Adrenal gland (tissue), 5 donors: Measurements from ENCODE around the gene PRPF38A.

ENCODE experiments used
- POLR2A ChIP-seq, 2 donors: fragments of 450-650 bp; IDR thresholded peaks; one replicate each; pipeline ENCODE4 v1.6.1; 2017; ENCODE audit warnings: antibody characterized with exemption in 2 of 2, mild to moderate bottlenecking in 2 of 2, moderate library complexity in 1 of 2
- TF ChIP-seq, protein P1 (sequence below), 6 experiments: fragments of 450-650 bp in 4 of 6; fragments of 200-600 bp in 2 of 6; sonication (generic) in 1 of 6; IDR thresholded peaks; 1 replicate in 5 of 6; 2 replicates in 1 of 6; pipeline versions ENCODE4 v1.5.1 to v1.8.0; 2016 to 2021; ENCODE audit warnings: antibody characterized with exemption in 6 of 6, mild to moderate bottlenecking in 2 of 6, moderate library complexity in 1 of 6
- donor health status: DM: no; HTN: no; CAD: no.

GRCh38 chr1:52399629-52400028 is 4.8 kb upstream of the PRPF38A start:
- TF ChIP-seq, protein P1, sequence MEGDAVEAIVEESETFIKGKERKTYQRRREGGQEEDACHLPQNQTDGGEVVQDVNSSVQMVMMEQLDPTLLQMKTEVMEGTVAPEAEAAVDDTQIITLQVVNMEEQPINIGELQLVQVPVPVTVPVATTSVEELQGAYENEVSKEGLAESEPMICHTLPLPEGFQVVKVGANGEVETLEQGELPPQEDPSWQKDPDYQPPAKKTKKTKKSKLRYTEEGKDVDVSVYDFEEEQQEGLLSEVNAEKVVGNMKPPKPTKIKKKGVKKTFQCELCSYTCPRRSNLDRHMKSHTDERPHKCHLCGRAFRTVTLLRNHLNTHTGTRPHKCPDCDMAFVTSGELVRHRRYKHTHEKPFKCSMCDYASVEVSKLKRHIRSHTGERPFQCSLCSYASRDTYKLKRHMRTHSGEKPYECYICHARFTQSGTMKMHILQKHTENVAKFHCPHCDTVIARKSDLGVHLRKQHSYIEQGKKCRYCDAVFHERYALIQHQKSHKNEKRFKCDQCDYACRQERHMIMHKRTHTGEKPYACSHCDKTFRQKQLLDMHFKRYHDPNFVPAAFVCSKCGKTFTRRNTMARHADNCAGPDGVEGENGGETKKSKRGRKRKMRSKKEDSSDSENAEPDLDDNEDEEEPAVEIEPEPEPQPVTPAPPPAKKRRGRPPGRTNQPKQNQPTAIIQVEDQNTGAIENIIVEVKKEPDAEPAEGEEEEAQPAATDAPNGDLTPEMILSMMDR (IDR thresholded peaks at IDR 0.05): no peak
- no peak for TF ChIP-seq POLR2A (IDR thresholded peaks at IDR 0.05)
